Superior temporal gyrus (tissue), 1 donor: ENCODE measurements around the gene ANKS3.
A peak's percentile ranks its signal among the peaks of the same experiment; 100 is the strongest.

Experiments used
- DNase-seq: peaks from one replicate; pipeline ENCODE4 v3.0.0-alpha.2; 2016; ENCODE audit errors: extremely low spot score

Gene ANKS3

GRCh38 chr16:4696905-4697847 lies 36.9 kb downstream of the ANKS3 start:
- DNase-seq, result no peak

GRCh38 chr16:4696172-4696904 lies 37.7 kb downstream of the ANKS3 start:
- no peak for DNase-seq

GRCh38 chr16:4695473-4696171 lies 38.4 kb downstream of the ANKS3 start:
- no peak for DNase-seq

GRCh38 chr16:4694642-4695451 lies 39.2 kb downstream of the ANKS3 start:
- peak; percentile 45 for DNase-seq

GRCh38 chr16:4693956-4694641 lies 40.0 kb downstream of the ANKS3 start:
- no peak for DNase-seq

GRCh38 chr16:4693296-4693955 lies 40.6 kb downstream of the ANKS3 start, which contains the start of gene NUDT16L1:
Gene NUDT16L1 (plus strand): TSS chr16:4693562. CDS start chr16:4693727, 165 bp downstream.
- DNase-seq, result peak; percentile 94

- DNase-seq, result no peak
Measured at GRCh38 chr16:4692460-4693295, 41.4 kb downstream of the ANKS3 start.

GRCh38 chr16:4691666-4692412 lies 42.2 kb downstream of the ANKS3 start:
- DNase-seq, result no peak

- DNase-seq, result no peak
Measured at GRCh38 chr16:4690946-4691665, 43.0 kb downstream of the ANKS3 start.

- no peak for DNase-seq
Measured at GRCh38 chr16:4689864-4690704, 44.0 kb downstream of the ANKS3 start.

- no peak for DNase-seq
Measured at GRCh38 chr16:4689091-4689671, 44.9 kb downstream of the ANKS3 start.

- DNase-seq, result no peak
Measured at GRCh38 chr16:4688674-4689045, 45.4 kb downstream of the ANKS3 start.

GRCh38 chr16:4687946-4688673 lies 46.0 kb downstream of the ANKS3 start:
- DNase-seq, result no peak

GRCh38 chr16:4687416-4687815 lies 46.7 kb downstream of the ANKS3 start:
- no peak for DNase-seq

- no peak for DNase-seq
Measured at GRCh38 chr16:4686497-4687210, 47.4 kb downstream of the ANKS3 start.
